Osteocyte (in vitro differentiated cells): Measurements from ENCODE around the gene GRIK2. TPM values are rescaled to one million over a fixed set of nuclear protein-coding genes. Genes with fewer than 3 reads are reported as not detected.

Experiments
- DNase-seq: peaks from one replicate; pipeline ENCODE4 v3.0.0; 2021; ENCODE audit warnings: mixed read lengths; ENCODE audit not compliant: unreplicated experiment; ENCODE audit errors: extremely low spot score
- H3K27ac Mint-ChIP-seq: one replicate; pipeline ENCODE4 v1.8.0; 2021; ENCODE audit warnings: mild to moderate bottlenecking, mixed read lengths; ENCODE audit not compliant: unreplicated experiment
- H3K27me3 Mint-ChIP-seq: one replicate; pipeline ENCODE4 v1.8.0; 2021; ENCODE audit warnings: mixed read lengths; ENCODE audit not compliant: unreplicated experiment
- H3K36me3 Mint-ChIP-seq: one replicate; pipeline ENCODE4 v1.8.0; 2021; ENCODE audit warnings: mixed read lengths; ENCODE audit not compliant: unreplicated experiment
- H3K4me1 Mint-ChIP-seq: one replicate; pipeline ENCODE4 v1.8.0; 2021; ENCODE audit warnings: mixed read lengths; ENCODE audit not compliant: unreplicated experiment
- H3K4me3 Mint-ChIP-seq: one replicate; pipeline ENCODE4 v1.8.0; 2021; ENCODE audit warnings: mild to moderate bottlenecking, moderate library complexity, mixed read lengths; ENCODE audit not compliant: unreplicated experiment
- H3K9me3 Mint-ChIP-seq: one replicate; pipeline ENCODE4 v1.8.0; 2021; ENCODE audit warnings: mixed read lengths; ENCODE audit not compliant: unreplicated experiment
- total RNA-seq: library from RNA; stranded (reverse); gene quantifications from 2 replicates; pipeline ENCODE4 v1.2.1, GENCODE V29; 2021
- TF ChIP-seq, protein P1 (sequence below): fragments of 200-600 bp; sonication (generic); IDR thresholded peaks from 2 replicates; pipeline ENCODE4 v1.5.0; 2021; ENCODE audit warnings: antibody characterized with exemption, mild to moderate bottlenecking, moderate library complexity

Gene GRIK2
- total RNA-seq, 1 donor from 2014 or later, result 7.1 TPM

DNA sequence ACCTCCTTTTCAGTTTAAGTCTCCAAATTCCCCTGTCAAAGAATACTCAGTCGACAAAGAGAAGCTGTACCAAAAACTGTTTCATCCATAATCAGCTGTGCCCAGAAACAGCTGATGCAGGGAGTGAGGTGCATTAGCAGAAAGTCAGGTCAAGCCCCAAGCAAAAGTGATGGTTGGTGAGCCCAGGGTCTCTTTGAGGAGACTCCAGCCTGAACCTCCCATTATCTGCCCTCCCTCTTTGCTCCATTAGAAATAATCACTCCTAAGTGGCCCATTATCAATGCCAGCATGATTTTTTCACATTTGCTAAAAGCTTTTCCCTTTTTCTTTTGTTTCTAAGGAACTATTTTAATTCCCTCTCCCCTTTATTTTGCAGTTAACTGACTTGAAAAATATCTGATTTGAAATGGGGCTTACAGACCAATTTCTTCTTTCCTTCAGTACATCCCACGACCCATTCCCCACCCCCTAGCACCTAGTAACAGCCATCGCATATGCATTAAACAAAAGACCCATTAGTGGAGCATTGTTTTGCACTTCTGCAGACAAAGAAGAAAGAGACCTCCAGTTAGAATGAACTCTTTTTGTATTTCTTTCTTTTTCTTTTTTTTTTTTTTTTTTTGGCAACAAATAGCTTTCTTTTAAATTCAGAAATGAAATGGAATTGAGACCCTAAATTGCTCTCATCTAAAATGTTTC lies 257.0 kb downstream of the GRIK2 start:
- TF ChIP-seq, protein P1, sequence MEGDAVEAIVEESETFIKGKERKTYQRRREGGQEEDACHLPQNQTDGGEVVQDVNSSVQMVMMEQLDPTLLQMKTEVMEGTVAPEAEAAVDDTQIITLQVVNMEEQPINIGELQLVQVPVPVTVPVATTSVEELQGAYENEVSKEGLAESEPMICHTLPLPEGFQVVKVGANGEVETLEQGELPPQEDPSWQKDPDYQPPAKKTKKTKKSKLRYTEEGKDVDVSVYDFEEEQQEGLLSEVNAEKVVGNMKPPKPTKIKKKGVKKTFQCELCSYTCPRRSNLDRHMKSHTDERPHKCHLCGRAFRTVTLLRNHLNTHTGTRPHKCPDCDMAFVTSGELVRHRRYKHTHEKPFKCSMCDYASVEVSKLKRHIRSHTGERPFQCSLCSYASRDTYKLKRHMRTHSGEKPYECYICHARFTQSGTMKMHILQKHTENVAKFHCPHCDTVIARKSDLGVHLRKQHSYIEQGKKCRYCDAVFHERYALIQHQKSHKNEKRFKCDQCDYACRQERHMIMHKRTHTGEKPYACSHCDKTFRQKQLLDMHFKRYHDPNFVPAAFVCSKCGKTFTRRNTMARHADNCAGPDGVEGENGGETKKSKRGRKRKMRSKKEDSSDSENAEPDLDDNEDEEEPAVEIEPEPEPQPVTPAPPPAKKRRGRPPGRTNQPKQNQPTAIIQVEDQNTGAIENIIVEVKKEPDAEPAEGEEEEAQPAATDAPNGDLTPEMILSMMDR, result no peak
- H3K4me3 Mint-ChIP-seq, result no peak overlapping the region
- H3K9me3 Mint-ChIP-seq, result no peaks in the 10 kb centered on the region
- no peak overlapping the region for H3K27ac Mint-ChIP-seq
- no peaks in the 10 kb centered on the region for H3K36me3 Mint-ChIP-seq
- no peaks in the 10 kb centered on the region for H3K27me3 Mint-ChIP-seq
- DNase-seq, result no peak
- no peaks in the 10 kb centered on the region for H3K4me1 Mint-ChIP-seq

DNA sequence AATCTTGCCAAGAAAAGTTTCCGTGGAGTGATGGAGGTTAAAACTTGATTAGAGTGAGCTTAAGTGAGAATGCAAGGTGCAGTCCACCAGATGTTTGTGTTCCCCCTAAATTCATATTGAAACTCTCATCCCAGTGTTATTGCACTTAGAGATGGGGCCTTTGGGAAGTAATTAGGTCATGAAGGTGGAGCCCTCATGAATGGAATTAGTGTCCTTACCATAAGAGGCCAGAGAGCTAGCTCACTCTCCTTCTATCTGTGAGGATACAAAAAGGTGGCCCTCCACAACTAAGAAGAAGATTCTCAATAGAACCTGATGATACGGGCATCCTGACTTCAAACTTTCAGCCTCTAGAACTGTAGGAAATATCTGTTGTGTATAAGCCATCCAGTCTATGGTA lies 258.6 kb downstream of the GRIK2 start:
- TF ChIP-seq, protein P1, result no peak
- no peaks in the 10 kb centered on the region for H3K27me3 Mint-ChIP-seq
- DNase-seq, result no peak
- H3K36me3 Mint-ChIP-seq, result no peaks in the 10 kb centered on the region
- H3K27ac Mint-ChIP-seq, result no peak overlapping the region
- H3K4me3 Mint-ChIP-seq, result no peak overlapping the region
- no peaks in the 10 kb centered on the region for H3K4me1 Mint-ChIP-seq
- H3K9me3 Mint-ChIP-seq, result no peaks in the 10 kb centered on the region

DNA sequence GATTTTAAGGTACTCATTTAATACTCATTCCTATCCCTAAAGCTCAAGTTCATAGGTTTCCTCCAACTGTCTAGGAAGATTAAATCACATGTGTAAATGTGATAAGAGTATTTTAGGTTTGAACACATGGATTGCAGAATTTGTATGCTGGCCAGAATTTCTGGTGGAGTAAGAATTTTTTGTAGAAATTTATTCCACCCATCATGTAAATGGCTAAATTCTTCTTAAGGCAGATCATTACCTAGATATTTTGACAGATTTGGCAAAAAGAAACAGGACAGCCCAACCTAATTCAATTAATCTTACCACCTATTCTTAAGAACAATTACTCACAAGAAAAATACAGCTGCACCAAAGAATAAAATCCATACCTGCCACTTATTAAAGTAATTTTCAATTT lies 261.6 kb downstream of the GRIK2 start:
- no peak overlapping the region for H3K4me3 Mint-ChIP-seq
- DNase-seq, result no peak
- TF ChIP-seq, protein P1, result no peak
- H3K4me1 Mint-ChIP-seq, result no peaks in the 10 kb centered on the region
- no peaks in the 10 kb centered on the region for H3K36me3 Mint-ChIP-seq
- H3K27me3 Mint-ChIP-seq, result no peaks in the 10 kb centered on the region
- peaks cover 4% of the 10 kb centered on the region for H3K9me3 Mint-ChIP-seq
- H3K27ac Mint-ChIP-seq, result no peak overlapping the region

DNA sequence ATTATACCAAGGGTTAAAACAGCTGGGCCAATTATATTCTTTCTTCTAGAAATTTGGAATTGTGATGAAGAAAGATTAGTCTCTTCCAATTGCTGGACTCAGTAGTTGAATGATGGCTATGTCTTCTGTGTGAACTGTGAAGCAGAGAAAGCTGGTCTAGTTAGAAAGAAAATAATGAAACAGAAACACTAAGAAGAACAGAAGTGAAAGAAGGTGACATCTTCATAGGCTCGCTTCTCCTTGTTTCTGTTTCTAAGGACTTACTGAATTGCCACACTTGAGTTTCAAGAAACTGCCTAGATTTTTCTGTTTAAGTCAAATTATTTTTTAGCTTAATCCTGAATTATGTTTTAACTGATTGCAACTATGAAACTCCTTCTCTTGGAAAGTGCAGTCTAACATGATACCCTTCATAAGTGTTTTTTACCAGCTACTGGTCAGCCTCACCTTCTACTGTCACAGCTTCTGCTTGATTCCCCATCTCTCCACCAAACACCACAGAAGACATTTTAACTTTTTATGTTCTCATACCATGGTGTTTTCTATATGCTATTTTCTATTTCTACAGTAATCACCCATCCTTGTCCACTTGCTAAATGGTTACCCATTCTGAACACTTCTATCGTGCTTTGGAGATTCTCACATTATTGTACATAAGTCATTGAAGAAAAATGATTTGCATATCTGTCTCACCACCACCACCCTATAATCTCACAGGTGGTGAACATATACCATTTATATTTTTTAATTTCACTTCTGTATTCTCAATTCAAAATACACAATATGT lies 268.8 kb downstream of the GRIK2 start:
- Mint-ChIP-seq H3K27ac (no peak overlapping the region), H3K4me1 (no peaks in the 10 kb centered on the region)

DNA sequence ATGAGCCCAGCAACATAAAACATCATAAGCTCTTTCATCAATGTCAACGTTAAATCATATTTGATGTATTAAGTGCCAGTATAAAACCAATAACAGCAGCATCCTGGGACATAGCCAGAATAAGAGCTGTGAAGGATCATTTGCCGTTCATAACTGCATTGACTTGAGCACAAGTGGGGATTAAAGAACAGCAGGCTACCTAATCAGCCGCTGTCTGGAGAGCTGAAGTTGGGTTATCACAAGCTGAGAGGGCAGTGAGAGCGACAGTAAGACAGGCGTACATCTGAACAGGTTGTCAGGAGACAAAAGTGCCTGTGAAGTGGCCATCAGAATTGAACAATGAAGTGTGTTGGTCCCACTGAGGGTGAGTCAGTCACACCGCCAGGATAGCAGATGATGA lies 269.6 kb downstream of the GRIK2 start:
- Mint-ChIP-seq H3K27me3 (no peaks in the 10 kb centered on the region), H3K4me3 (no peak overlapping the region), H3K27ac (no peak overlapping the region), H3K36me3 (no peaks in the 10 kb centered on the region), H3K4me1 (no peaks in the 10 kb centered on the region), H3K9me3 (peaks cover 10% of the 10 kb centered on the region)
- no peak for DNase-seq
- TF ChIP-seq, protein P1, result no peak

More for the DNA sequence above, 268.8 kb downstream of the GRIK2 start:
- no peak for DNase-seq
- Mint-ChIP-seq H3K27me3 (no peaks in the 10 kb centered on the region), H3K4me3 (no peak overlapping the region), H3K9me3 (peaks cover 10% of the 10 kb centered on the region), H3K36me3 (no peaks in the 10 kb centered on the region)
- TF ChIP-seq, protein P1, result no peak
